Neural progenitor cell (in vitro differentiated cells): ENCODE data around the gene NUBPL.

Experiments
- CTCF ChIP-seq: fragments of 200-600 bp; sonication (generic); IDR thresholded peaks from 2 replicates; pipeline ENCODE4 v1.5.1; 2017; ENCODE audit warnings: antibody characterized with exemption, mild to moderate bottlenecking
- EZH2 ChIP-seq: fragments of 200-600 bp; sonication (generic); IDR thresholded peaks from 2 replicates; pipeline ENCODE4 v1.6.1; 2017; ENCODE audit warnings: antibody characterized with exemption, mild to moderate bottlenecking, moderate library complexity

- no peak for TF ChIP-seq CTCF
- TF ChIP-seq EZH2, result no peak
Measured at GRCh38 chr14:31613188-31613587, 52.0 kb downstream of the NUBPL start.
